NK-92 (cell line): Measurements from ENCODE around the gene VKORC1.
"Not testable (repeated sequence)": the region's sequence is repeated elsewhere in the genome, so short reads cannot be mapped to it uniquely, and the experiment has no call there.

Source experiments
- DNase-seq: peaks from one replicate; lab custom pipeline; 2025; ENCODE audit not compliant: unreplicated experiment; lab: John Stamatoyannopoulos, UW

The VKORC1 gene

DNA sequence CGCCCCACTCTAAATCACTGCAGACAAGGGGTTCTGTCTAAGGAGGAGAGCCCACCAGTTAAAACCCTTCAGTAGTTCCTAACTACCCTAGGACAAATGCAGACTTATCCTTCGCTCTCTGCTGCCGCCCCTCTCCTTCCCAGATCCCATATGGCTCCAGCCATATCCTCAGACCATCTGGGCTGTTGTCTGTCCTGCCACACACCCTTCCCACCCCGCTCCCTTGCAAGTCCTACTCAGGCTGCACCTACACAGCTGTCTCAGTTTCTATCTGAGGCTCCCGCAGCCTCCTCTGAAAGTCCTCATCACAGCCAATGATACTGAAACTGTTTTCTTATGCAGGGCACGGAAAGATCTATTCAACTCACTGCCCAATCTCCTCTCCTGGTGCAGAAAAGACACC is 12.9 kb upstream of the VKORC1 start:
- DNase-seq, result no peak

DNA sequence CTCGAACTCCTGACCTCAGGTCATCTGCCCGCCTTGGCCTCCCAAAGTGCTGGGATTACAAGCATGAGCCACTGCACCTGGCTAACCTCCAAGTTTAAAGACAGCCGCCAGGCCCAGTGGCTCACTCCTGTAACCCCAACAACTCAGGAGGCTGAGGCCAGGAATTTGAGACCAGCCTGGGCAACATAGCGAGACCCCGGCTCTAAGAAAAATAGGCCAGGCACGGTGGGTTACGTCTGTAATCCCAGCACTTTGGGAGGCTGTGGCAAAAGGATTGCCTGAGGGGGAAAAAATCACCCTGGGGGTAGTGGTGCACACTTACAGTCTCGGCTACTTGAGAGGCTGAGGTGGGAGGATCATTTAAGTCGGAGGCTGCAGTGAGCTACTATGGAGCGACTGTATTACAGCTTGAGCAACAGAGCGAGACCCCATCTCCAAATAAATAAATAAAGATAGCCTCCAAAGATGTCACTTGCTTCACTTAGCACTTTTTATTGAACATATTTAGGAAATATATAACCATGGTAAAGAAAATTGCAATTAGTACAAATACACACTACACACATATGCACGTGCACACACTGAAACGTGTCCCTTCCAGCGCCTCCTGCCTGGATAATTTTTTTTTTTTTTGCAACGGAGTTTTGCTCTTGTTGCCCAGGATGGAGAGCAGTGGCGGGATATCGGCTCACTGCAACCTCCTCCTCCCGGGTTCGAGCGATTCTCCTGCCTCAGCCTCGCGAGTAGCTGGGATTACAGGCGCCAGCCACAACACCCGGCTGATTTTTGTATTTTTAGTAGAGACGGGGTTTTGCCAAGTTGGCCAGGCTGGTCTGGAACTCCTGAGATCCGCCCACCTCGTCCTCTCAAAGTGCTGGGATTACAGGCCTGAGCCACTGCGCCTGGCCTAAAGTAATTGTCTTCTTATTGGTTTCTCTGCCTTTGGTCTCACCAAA is 12.2 kb upstream of the VKORC1 start:
- no peak for DNase-seq

DNA sequence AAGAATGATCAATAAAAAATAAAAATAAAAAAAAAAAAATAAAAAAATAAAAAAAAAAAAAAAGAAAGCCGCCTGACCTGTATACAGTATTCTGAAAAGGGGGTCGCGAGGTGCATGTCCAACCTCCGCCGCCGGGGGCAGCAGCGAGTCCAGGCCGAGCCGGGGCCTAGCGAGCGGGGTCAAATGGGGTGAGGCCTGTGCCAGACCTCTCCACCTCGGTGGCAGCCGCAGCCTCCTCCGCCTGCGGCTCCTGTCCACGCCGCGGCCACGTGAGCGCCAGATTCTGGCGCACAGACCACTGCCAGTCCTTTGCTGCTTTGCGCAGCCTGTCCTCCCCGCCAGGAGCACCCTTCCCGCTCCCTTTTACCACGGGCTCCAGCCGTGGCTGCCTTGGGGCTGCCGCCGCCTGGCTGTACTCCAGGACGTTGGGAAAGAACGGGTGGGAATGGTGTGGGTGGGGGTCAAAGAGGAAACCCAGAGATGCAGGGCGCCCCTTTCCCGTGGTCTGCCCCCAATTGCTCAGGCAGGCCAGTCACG is 11.1 kb upstream of the VKORC1 start:
- no peak for DNase-seq

DNA sequence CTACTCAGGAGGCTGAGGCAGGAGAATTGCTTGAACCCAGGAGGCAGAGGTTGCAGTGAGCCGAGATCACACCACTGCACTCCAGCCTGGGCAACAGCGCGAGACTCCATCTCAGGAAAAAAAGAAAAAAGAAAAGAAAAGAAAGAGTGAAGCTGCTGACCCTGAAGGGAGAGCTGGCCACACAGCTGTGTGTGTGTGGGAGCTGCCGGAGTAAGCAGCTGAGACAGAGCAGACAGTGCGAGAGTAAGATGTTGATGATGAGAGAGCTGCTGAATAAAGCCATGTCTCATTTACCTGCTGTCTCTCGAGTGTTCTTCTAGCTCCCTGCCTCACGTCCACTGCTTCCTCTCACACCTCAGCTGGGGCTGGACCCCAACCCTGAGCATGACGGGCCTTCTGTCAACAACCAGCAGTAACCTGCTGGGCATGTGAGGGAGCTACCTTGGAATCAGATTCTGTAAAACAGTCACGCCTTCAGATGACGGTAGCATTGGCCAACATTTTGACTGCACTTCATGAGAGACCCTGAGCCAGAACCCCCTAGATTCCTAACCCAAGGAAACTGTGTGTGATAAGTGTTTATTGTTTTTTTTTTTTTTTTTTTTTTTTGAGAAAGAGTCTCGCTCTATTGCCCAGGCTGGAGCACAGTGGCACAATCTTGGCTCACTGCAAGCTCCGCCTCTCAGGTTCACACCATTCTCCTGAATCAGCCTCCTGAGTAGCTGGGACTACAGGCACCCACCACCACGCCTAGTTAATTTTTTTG is 6.5 kb upstream of the VKORC1 start:
- not testable (repeated sequence) for DNase-seq

DNA sequence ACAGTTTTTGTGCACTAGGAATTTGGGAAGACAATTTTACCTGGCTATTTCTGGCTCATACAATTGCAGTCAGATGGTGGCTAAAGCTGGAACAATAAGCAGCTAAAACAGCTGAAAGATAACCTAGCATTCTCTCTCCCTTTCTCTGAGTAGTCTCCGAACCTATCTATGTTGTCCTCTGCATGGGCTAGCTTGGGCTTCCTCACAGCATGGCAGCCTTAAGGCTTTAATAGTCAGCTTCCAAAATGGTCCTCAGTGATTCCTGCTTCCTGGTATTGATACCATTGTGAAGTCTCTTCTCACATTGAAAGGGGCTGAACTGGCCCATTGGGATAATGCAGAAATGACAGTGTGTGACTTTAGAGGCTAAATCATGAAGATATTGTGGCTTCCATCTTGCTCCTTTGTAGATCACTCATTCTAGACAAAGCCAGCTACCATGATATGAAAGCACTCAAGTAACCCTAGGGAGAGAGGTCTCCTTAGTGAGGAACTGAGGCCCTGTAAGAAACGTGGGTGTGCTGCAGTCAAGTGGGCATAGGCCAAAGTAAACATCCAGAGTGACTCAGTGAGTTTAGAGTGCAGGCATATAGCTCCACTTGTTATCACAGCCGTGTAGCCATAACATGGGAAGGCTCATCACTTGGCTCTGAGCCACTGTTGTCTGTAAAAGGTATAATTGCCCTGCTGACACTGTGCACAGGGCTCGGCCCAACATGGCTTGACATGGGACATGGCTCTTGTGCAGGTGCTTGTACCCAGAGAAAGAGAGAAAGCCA is 5.5 kb upstream of the VKORC1 start:
- no peak for DNase-seq

DNA sequence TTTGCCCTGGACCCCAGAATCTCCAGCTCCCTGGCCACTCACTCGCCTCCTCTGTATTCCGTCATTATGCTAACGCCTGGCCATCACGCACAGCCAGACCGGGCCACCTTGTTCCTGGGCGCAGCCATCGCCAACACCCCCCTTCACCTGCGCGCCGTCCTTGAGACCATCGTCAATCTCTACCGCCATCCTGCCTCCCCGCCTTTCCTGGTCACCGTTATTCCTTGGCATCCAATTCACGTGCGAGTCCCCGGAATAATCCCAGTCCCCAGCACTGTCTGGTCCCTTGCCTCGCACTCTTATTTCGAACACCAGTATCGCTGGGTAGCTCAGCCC is 541 bp downstream of the VKORC1 start:
- no peak for DNase-seq

DNA sequence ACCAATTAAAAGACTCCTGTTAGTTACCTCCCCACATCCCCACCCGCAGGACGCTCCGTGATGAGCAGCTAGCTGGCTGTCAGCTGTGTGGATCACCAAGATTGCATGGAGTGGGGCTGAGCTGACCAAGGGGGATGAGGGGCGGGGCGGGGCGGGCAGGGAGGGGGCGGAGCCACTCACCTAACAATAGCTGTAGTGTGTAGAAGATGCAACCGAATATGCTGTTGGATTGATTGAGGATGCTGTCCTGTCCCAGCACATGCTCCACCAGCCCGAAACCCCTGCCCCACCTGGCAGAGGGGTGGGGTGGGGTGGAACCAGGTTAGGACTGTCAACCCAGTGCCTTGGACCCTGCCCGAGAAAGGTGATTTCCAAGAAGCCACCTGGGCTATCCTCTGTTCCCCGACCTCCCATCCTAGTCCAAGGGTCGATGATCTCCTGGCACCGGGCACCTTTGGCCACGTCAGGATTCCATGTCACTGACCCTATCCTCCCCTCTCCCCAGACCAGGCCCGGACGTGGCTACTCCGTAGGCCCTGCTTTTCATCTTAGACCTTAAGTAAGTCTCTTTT is 1.4 kb downstream of the VKORC1 start:
- DNase-seq, result no peak

DNA sequence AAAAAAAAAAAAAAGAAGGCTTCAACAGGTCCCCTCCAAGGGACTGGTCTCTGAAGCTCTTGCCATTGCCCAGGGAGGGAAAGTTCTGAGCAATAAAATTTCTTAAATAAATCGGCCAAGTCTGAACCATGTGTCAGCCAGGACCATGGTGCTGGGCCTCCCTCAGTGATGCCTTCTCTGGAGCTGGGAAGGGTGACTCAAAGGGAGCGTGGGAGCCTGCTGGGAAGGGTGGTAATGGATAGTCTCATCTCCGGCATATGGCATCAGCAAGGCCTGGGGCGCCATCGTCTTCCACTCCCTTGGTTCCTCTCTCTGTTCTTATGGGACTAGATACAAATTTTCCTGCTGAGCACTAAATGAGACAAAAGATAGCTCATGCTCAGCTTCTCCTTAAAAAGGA is 2.3 kb downstream of the VKORC1 start:
- DNase-seq, result no peak

DNA sequence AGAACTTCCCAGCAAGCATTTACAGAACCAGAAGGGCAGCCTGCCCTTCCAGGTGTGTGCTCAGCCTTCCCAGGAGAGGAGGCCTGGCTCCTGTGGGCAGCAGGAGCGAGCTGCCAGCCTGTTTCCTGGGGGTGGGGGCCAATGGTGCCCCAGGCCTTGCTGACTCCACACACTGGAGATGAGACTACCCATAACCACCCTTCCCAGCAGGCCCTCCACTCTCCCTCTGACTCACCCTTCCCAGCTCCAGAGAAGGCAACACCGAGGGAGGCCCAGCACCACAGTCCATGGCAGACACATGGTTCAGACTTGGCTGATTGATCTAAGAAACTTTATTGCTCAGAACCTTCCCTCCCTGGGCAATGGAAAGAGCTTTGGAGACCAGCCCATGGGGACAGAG is 4.1 kb downstream of the VKORC1 start:
- DNase-seq, result no peak

DNA sequence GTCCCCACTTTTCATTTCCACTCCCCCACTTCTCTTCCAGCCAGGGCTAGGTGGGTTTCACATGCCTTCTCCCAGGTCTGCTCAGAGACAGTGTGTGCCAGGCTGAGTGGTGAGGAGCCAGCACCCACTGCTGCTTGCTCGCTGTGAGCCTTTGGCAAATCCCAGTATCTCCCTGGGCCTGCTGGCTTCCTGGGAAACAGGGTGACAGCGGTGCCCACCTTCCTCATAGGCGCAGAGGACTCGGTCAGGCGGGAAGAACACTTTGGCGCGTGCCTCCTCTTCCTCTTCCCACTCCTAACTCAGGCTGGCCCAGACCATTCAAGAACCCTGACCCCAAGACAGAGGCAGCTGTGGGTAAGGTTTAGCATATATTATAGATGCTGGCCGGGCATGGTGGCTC is 5.4 kb downstream of the VKORC1 start:
- DNase-seq, result no peak

DNA sequence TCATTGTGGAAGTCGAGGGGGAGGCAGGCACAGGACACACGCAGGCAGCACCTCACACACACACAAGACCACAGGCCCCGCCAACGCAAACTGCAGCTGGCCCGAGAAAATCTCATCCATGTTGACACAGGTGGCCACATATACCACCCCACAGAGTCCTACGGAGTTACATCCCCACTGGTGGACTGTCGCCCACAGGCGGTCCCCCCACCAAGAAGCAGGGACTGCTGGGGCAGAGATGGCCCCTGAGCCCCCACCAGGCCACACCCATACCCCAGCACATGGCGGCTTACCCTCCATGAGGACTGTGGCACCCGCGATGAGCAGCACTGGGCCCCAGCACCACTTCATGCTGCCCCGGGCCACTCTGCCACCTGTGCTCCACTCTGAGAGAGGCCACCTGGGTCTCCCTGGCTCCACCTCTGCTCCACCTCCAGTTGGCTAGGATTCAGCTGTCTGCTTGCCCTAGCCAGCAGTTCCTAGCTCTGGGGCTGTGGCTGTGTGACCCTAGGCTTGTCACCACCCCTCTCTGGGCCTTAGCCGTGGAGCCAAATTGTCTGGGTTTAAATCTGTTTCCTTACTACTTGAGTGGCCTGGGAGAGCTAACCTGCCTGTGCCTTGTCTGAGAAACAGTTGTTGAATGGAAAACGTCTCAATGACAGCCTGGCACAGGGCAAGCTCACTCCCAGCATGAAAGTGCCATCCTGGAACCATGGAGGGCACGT is 6.0 kb downstream of the VKORC1 start, which contains the start of gene PRSS53:
Gene PRSS53, minus strand, starts transcription at position 485 of the 725 bp plus-strand sequence. Its CDS starts 134 bp downstream, at position 351.
- no peak for DNase-seq

DNA sequence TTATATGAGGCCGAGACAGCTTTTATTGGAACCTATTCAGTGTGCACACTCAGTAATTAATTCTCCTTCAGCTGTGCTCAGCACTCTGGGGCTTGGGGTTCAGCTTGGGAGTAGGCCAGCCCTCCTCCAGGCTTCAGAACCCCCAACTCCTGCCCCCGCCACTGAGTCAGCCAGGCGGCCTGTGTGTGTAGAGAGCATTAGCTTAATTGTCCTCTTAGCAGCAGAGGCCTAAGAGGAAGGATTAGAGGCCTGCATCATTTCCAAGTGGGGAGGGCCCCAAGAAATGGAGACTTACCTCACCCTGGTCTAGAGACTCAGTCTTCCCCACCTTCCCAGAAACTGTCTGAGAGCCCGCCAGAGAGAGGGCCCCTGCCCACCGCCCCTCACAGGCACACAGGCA is 6.6 kb downstream of the VKORC1 start:
- DNase-seq, result no peak

DNA sequence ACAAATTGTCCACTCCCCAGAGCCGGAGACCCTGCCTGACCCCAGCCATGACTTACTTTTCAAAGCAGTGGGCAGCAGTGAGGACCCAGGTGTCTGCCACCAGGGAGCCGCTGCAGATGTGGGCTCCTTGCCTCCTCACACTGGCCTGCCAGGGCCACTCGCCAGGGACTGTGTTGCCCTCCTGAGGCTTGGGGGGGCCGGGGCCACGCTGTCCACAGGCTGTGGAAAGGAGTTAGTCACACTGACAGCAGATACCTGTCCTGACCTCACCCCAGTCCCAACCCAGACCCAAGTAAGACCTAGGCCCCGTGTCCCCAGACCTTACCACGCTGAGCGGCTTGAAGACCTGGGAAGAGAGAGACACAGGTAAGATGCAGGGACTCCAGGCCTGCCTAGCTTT is 7.1 kb downstream of the VKORC1 start:
- no peak for DNase-seq

DNA sequence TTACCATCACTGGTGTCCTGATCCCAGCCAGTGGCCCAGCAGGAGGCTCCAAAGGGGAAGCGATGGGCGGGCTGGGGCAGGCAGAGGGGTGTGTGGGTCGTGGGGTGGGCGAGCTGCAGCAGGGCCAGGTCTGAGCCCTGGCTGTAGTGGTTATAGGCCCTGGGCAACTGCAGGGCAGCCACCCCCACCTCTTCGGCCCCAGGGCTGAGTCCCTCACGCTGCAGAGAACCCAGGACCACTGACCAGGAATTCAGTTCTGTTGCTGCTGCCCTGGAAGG is 8.0 kb downstream of the VKORC1 start:
- no peak for DNase-seq

DNA sequence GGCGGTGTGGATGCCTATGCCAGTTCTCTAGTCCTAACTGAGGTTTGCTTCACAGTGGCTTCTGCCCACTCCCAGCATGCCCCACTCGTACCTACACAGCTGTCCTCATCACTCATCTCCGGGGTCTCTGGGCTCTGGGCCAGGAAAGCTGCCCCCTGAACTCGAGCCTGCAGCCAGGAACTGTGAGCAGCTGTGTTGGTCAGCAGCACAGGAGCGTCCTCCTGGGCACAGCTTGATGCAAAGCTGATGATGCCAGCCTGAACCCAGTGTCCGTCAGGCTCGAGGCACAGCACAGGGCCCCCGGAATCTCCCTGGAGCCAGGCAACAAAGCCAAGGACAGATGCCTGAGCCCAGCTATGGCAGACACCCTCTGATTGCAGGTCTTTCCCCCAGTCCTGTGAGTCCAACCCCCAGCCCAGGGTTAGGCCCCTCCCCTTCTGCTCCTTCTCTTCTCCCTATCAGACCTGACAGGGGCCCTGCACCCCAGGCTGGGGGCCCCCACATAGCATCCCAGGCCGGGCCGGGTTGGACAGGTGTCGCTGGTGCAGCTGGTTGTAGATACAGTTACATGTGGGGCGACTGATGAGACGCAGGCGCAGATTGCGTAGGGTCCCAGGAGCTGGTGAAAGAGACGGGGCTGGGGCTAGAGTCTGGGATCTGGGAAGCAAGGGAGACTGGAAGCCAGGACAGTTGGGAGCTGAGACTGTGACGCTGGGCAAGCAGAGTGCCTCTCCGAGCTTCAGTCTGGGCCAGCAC is 8.5 kb downstream of the VKORC1 start:
- DNase-seq, result no peak

DNA sequence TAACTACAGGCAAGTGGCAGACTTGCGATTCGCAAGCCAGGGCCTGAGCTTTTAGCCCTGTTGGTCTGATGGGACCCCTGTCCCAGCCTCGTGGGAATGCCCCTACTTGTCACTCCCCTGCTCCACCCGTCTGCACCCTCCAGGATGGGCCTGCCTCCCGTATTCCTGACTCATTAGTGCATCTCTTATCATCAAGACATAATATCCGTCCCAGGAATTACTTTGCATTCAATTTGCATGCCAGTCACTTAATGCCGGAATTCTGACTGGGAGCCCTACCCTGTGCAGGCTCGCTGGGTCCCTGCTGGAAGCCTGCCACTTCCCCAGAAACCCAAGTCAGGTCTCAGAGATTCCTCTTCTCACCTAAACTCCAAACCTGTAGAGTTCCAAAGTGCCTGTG is 9.2 kb downstream of the VKORC1 start:
- no peak for DNase-seq

DNA sequence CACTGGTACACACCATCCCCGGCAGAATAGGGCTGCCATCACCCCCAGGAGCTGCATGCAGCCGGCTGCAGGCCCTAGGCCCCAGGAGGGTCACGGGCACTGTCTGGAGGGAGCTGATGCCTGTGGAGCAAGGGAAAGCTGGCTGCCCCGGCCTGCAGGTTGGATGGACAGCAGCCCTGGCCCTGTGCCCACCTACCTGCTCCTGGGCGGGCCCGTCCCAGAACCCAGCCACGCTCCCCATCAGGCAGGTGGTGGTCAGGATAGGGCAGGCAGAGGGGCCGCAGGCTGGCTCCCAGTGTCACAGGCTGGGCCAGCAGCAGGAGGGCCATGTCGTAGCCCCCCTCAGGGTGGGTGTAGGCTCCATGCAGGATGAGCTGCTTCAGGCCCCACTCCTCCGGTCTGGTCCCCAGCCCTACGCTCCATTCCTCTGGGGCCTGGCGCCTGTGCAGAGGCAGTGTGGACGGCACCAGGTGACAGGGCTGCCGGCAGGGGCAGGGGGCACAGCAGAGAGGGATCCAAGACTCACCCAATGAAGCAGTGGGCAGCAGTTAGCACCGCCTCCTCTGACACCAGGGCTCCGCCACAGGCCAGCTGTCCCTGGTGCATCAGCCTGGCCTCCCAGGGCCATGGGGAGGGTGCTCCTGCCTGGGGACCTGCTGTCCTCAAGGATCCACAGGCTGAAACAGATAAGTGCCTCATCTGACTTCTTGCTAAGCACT is 9.9 kb downstream of the VKORC1 start:
- no peak for DNase-seq

DNA sequence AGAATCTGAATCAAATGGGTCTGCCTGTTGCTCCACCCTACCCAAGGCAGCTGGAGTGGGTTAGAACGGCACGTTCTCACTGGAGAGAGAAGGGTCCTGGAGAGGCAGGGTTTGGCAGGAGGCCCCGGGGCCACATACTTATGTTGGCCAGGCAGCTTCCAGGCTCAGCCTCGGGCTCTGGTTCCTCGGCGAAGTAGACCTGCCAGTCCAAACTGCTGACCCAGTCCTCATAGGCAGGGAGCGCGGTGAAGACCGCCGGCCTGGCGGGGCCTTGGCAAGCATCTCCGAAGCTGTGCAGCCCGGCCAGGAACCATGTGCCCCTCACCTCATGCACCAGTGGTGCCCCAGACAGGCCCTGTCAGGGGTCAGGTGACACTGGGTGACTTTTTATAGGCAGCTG is 10.6 kb downstream of the VKORC1 start:
- DNase-seq, result no peak

DNA sequence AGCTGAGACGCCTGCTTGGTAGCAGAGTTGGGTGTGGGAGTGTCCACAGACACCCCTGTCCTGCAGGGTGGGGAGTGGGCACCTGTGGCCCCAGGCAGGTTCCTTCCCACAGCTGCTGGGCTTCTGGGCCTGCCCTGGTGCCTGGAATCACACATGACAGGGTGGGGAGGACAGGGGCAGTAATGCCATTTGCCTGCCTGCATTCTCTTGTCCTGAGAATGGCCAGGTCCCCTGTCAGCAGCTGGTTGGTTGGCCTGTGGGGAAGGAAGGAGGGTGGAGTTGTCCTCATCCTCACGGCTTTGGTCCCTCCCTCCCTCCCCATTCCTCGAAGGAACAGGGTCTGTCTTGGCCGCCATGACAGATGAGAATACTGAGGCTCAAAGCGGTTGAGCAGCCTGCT is 11.0 kb downstream of the VKORC1 start:
- no peak for DNase-seq
